Stimulated activated CD4-positive, alpha-beta T cell treated with anti-CD3 and anti-CD28 coated beads, Interleukin-15, amount 100 ng/mL, for 48 hours (primary cell): ENCODE results near the gene HAUS2.
A peak's percentile ranks its signal among the peaks of the same experiment; 100 is the strongest.

ENCODE experiments used
- DNase-seq, 2 donors: peaks; one replicate each; pipeline ENCODE4 v3.0.0-alpha.2; 2020; ENCODE audit warnings: low read depth in 2 of 2

Gene HAUS2

GRCh38 chr15:42608110-42608531, 59.5 kb downstream of the HAUS2 start:
- DNase-seq = peak; percentile 31 to 33

- no peak for DNase-seq
Measured at GRCh38 chr15:42608752-42609488, 60.3 kb downstream of the HAUS2 start.

DNA sequence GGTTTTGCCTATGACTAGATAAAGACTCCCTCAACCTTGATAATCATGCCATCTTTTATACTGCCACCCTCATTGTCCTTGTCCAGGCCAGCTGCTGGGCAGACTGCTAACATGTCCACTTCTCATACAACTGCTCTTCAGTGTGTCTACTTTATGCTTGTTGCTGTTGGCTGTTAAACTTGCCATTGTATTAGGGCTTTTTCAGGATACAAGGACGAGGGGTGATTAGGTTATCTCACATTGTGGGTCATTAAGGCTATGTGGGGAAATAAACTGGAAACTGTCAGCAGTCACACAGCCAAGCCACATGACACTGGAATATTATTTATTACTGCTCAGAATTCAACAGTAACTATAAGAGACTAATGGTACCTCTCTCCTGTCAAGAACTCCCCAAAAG, 62.9 kb downstream of the HAUS2 start:
- no peak for DNase-seq

DNA sequence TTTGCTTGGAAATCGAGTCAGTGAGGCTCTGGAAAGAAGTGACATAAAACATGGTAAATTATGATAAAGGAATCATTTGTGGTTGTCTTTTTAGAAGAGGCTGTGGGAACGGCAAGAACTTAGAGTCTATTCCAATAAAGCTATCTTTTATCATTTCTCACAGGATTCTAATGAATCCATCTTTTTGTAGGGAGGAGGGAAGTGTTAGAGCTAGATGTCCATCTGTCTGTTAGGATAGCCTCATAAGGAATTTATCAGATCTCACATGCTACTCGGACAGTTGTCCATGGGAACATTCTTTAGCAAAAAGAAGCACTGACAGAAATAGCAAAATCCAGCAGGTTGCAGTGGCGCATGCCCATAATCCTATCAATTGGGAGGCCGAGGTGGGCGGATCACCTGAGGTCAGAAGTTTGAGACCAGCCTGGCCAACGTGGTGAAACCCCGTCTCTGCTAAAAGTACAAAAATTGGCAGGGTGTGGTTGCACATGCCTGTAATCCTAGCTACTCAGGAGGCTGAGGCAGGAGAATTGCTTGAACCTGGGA, 63.8 kb downstream of the HAUS2 start:
- DNase-seq = no peak

DNA sequence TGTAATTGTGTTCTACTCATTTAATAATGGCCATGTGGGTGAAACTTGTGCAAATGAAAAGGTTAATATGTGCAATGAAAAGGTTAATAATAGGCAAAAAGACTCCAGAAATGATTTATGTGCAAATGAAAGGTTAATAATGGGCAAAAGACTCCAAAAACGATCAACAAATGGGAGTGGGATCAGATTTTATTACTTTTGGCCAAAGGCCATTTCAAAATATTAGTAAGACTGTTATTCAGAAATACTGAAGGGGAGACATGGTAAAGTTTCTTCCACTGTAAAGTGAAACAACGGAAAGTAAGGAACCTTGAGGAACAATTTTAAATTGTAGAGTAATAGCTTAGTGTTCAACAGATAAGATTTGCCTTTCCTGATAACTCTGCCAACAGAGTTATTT, 67.5 kb downstream of the HAUS2 start:
- DNase-seq = no peak
